B cell (primary cell): ENCODE measurements around the gene TAF10. TPM values are rescaled to one million over a fixed set of nuclear protein-coding genes. Genes with fewer than 3 reads are reported as not detected.

ENCODE experiments used
- ATAC-seq: fragments of 200-7000 bp; cut with Tn5 transposase; one replicate; pipeline ENCODE4 v1.10.0; 2021; ENCODE audit warnings: low read depth, mild to moderate bottlenecking, moderate number of reproducible peaks, moderate library complexity
- CTCF ChIA-PET: fragments of 350-600 bp; sonication (Branson Sonifier 250); formaldehyde crosslinking; loops from one replicate; lab custom pipeline; 2021; ENCODE audit warnings: antibody characterized with exemption, inconsistent platforms; lab: Charles Lee
- POLR2A ChIA-PET: fragments of 350-600 bp; sonication (Branson Sonifier 250); formaldehyde crosslinking; loops from one replicate; lab custom pipeline; 2021; ENCODE audit warnings: antibody characterized with exemption; lab: Charles Lee
- DNase-seq: peaks from one replicate; pipeline ENCODE4 v3.0.0; 2013
- H2AFZ ChIP-seq: 2 replicates; pipeline ENCODE4 v1.6.1; 2012; ENCODE audit warnings: mild to moderate bottlenecking, low read depth, low read length; ENCODE audit not compliant: insufficient read depth, poor library complexity, severe bottlenecking
- H3K27ac ChIP-seq, 2 donors: 1 replicate in 1 of 2; 2 replicates in 1 of 2; pipeline ENCODE4 v1.5.1; 2012 to 2013; ENCODE audit warnings: low read length in 2 of 2, mild to moderate bottlenecking in 2 of 2, moderate library complexity in 1 of 2
- H3K27me3 ChIP-seq, 4 experiments: fragments of 200-600 bp in 1 of 4; sonication (generic) in 1 of 4; replicated peaks in 1 of 4; 1 replicate in 2 of 4; 2 replicates in 2 of 4; pipeline versions ENCODE4 v1.6.1 to v1.7.0; 2013 to 2016; ENCODE audit warnings: low read length in 3 of 4, mild to moderate bottlenecking in 2 of 4, mixed read lengths in 1 of 4, moderate library complexity in 1 of 4; ENCODE audit not compliant: insufficient read depth in 4 of 4, control insufficient read depth in 3 of 4; ENCODE audit errors: control extremely low read depth in 1 of 4
- H3K36me3 ChIP-seq, 2 experiments: replicated peaks in 1 of 2; 1 replicate in 1 of 2; 2 replicates in 1 of 2; pipeline versions ENCODE4 v1.6.1 to v1.7.1; 2013; ENCODE audit warnings: low read length in 1 of 2; ENCODE audit not compliant: insufficient read depth in 2 of 2, control insufficient read depth in 1 of 2; ENCODE audit errors: control extremely low read depth in 1 of 2, extremely low read depth in 1 of 2
- H3K4me1 ChIP-seq, 2 donors: fragments of 200-600 bp in 1 of 2; sonication (generic) in 1 of 2; 1 replicate in 1 of 2; 2 replicates in 1 of 2; pipeline versions ENCODE4 v1.5.1 to v1.6.1; 2013 to 2017; ENCODE audit warnings: low read length in 2 of 2; ENCODE audit not compliant: control insufficient read depth in 2 of 2, insufficient read depth in 2 of 2
- H3K4me2 ChIP-seq: replicated peaks from 2 replicates; pipeline ENCODE3; 2012; ENCODE audit warnings: mild to moderate bottlenecking, low read depth, low read length; ENCODE audit not compliant: poor library complexity, severe bottlenecking
- H3K4me3 ChIP-seq, 5 experiments: fragments of 200-600 bp in 1 of 5; sonication (generic) in 1 of 5; 1 replicate in 3 of 5; 2 replicates in 2 of 5; pipeline versions ENCODE4 v1.5.1 to v1.7.0; 2011 to 2016; ENCODE audit warnings: low read length in 4 of 5, mild to moderate bottlenecking in 4 of 5, low read depth in 2 of 5, control low read depth in 1 of 5, moderate library complexity in 1 of 5; ENCODE audit not compliant: insufficient read depth in 1 of 5; ENCODE audit errors: control extremely low read depth in 1 of 5, extremely low read depth in 1 of 5
- H3K79me2 ChIP-seq: fragments of 200-600 bp; sonication (generic); one replicate; pipeline ENCODE4 v1.6.0; 2016; ENCODE audit warnings: low read length; ENCODE audit not compliant: control insufficient read depth, insufficient read depth
- H3K9ac ChIP-seq: fragments of 200-600 bp; sonication (generic); 2 replicates; pipeline ENCODE4 v1.6.1; 2017; ENCODE audit warnings: mild to moderate bottlenecking, low read length, moderate library complexity
- H3K9me3 ChIP-seq, 3 donors: one replicate each; pipeline versions ENCODE4 v1.6.1 to v1.7.1; 2013; ENCODE audit warnings: low read length in 2 of 3; ENCODE audit not compliant: control insufficient read depth in 2 of 3, insufficient read depth in 1 of 3; ENCODE audit errors: control extremely low read depth in 1 of 3
- H4K20me1 ChIP-seq: 2 replicates; pipeline ENCODE4 v1.6.0; 2012; ENCODE audit warnings: mild to moderate bottlenecking, low read length; ENCODE audit not compliant: insufficient read depth, control insufficient read depth, poor library complexity, severe bottlenecking
- H3K27ac Mint-ChIP-seq: one replicate; pipeline ENCODE4 v1.8.0; 2021; ENCODE audit warnings: mixed read lengths
- H3K27me3 Mint-ChIP-seq: one replicate; pipeline ENCODE4 v1.8.0; 2021; ENCODE audit warnings: mixed read lengths
- H3K4me1 Mint-ChIP-seq: one replicate; pipeline ENCODE4 v1.8.0; 2021; ENCODE audit warnings: mixed read lengths
- H3K4me3 Mint-ChIP-seq: one replicate; pipeline ENCODE4 v1.8.0; 2021; ENCODE audit warnings: mixed read lengths
- H3K9me3 Mint-ChIP-seq: one replicate; pipeline ENCODE4 v1.8.0; 2022; ENCODE audit warnings: mixed read lengths; ENCODE audit not compliant: insufficient read depth
- EZH2 ChIP-seq: IDR thresholded peaks from 2 replicates; pipeline ENCODE4 v1.6.1; 2012; ENCODE audit warnings: borderline replicate concordance, low read depth, mild to moderate bottlenecking, moderate library complexity, low read length; ENCODE audit not compliant: insufficient read depth, poor library complexity, severe bottlenecking
- WGBS: methylation state at CpG from one replicate; pipeline ENCODE4 v1.1.5; 2013; ENCODE audit warnings: missing lambda C conversion rate; ENCODE audit not compliant: insufficient coverage; 5-methylcytosine and 5-hydroxymethylcytosine counted together
- intact Hi-C: fragments of 100-400 bp; cut with micrococcal nuclease; formaldehyde crosslinking; loops from one replicate; pipeline ENCODE4 v1.10.0; 2022
- polyA plus RNA-seq: library from polyadenylated mRNA; depleted of rRNA; stranded (reverse); fragments of >200 nt; gene quantifications from 2 replicates; pipeline ENCODE4 v1.2.3, GENCODE V29; 2012
- total RNA-seq, 2 donors: library from RNA; stranded (reverse); fragments of 120-200 nt in 1 of 2; gene quantifications; 1 replicate in 1 of 2; 2 replicates in 1 of 2; pipeline versions ENCODE4 v1.2.3 to v1.2.4, GENCODE V29; 2013 to 2022
- TF ChIP-seq, protein P1 (sequence below): fragments of 200-600 bp; IDR thresholded peaks from one replicate; pipeline ENCODE4 v1.8.0; 2022; ENCODE audit warnings: antibody characterized with exemption, mild to moderate bottlenecking

The TAF10 gene
- total and polyA plus RNA-seq, 2 donors (not counting 1 experiment from before 2014, with no cell fraction given): 114 to 156 TPM

DNA sequence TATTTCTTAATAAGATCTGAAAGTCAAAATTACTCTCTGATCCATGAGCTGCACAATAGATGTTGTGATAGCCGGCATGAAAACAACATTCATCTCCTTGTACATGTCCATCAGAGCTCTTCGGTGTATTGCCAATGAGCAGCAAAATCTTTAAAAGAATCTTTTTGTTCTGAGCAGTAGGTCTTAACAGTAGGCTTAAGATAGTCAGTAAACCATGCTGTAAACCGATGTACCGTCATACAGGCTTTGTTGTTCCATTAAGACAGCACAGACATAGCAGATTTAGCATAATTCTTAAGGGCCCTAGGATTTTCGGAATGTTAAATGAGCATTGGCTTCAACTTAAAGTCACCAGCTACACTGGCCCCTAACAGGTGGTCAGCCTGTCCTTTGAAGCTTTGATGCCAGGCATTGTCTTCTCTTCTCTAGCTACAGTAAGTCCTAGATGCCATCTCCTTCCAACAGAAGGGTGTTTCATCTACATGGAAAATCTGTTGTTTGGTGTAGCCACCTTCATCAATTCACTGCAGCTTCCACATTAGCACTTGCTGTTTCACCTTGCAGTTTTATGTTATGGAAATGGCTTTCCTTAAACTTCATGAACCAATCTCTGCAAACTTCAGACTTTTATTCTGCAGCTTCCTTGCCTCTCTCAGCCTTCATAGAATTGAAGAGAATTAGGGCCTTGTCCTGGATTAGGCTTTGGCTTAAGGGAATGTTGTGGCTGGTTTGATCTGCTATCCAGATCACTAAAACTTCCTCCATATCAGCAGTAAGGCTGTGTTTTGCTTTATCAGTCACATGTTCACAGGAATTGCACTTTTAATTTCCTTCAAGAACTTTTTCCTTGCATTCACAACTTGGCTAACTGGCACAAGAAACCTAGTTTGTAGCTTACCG is 37.0 kb downstream of the TAF10 start:
- Histone ChIP-seq H3K4me3 (no peak overlapping the region), H3K36me3 (peaks cover 0 to 1% of the 10 kb centered on the region in 2 experiments), H3K4me2 (no peak overlapping the region), H3K79me2 (peaks cover 1% of the 10 kb centered on the region), H3K9ac (no peak overlapping the region), H3K9me3 (no peaks in the 10 kb centered on the region), H4K20me1 (no peaks in the 10 kb centered on the region), H3K27me3 (no peaks in the 10 kb centered on the region), H3K4me1 (no peaks in the 10 kb centered on the region), H2AFZ (no peak overlapping the region), H3K27ac (no peak overlapping the region)
- Mint-ChIP-seq H3K27me3 (no peaks in the 10 kb centered on the region), H3K4me3 (no peak overlapping the region), H3K4me1 (no peaks in the 10 kb centered on the region), H3K9me3 (no peaks in the 10 kb centered on the region), H3K27ac (no peak overlapping the region)
- WGBS: 100% methylated on average over 3 of the region's 6 CpGs
- DNase-seq (no peak), ATAC-seq (no peak)
- ChIA-PET POLR2A (no interaction called here), CTCF (no interaction called here)
- no peak for TF ChIP-seq EZH2
- TF ChIP-seq, protein P1, sequence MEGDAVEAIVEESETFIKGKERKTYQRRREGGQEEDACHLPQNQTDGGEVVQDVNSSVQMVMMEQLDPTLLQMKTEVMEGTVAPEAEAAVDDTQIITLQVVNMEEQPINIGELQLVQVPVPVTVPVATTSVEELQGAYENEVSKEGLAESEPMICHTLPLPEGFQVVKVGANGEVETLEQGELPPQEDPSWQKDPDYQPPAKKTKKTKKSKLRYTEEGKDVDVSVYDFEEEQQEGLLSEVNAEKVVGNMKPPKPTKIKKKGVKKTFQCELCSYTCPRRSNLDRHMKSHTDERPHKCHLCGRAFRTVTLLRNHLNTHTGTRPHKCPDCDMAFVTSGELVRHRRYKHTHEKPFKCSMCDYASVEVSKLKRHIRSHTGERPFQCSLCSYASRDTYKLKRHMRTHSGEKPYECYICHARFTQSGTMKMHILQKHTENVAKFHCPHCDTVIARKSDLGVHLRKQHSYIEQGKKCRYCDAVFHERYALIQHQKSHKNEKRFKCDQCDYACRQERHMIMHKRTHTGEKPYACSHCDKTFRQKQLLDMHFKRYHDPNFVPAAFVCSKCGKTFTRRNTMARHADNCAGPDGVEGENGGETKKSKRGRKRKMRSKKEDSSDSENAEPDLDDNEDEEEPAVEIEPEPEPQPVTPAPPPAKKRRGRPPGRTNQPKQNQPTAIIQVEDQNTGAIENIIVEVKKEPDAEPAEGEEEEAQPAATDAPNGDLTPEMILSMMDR: no peak
- intact Hi-C loops: no loop called here

DNA sequence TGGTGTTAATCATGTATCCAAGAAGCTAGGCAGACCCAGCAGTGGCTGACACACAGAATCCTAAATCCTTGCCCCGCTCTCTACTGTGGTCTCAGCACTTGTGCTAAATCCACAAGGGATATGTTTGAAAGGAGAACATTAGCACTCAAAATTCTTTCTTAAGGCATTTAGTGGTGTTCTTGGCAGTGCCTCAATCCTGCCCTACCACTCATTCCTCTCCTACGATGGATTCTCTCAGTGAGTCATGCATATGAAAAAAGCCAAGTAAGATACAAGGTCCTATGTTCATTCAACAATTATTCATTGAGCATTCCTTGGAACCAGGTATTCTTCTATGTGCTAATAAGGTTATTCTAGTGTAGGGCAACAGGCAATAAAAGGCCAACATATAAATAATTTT is 39.8 kb downstream of the TAF10 start:
- H3K27ac ChIP-seq: no peak overlapping the region
- Mint-ChIP-seq H3K4me3 (no peak overlapping the region), H3K4me1 (no peaks in the 10 kb centered on the region), H3K27ac (no peak overlapping the region), H3K9me3 (no peaks in the 10 kb centered on the region), H3K27me3 (no peaks in the 10 kb centered on the region)
- intact Hi-C loops: no loop called here
- H3K36me3 ChIP-seq: no peaks in the 10 kb centered on the region
- H3K4me1 ChIP-seq: no peaks in the 10 kb centered on the region
- no peak for ATAC-seq
- no peaks in the 10 kb centered on the region for H3K79me2 ChIP-seq
- H3K27me3 ChIP-seq: no peaks in the 10 kb centered on the region
- no peaks in the 10 kb centered on the region for H4K20me1 ChIP-seq
- WGBS: 100% methylated on average over 1 of the region's 2 CpGs
- H3K9ac ChIP-seq: no peak overlapping the region
- no peak overlapping the region for H2AFZ ChIP-seq
- ChIA-PET POLR2A (no interaction called here), CTCF (interaction anchor here (1.2 kb wide), 1 partner anchor 13 kb away, joined by 3 read pairs; no protein-coding TSS in a partner anchor)
- TF ChIP-seq EZH2: no peak
- TF ChIP-seq, protein P1: no peak
- H3K4me3 ChIP-seq: no peak overlapping the region
- H3K4me2 ChIP-seq: no peak overlapping the region
- no peak for DNase-seq
- no peaks in the 10 kb centered on the region for H3K9me3 ChIP-seq
